OCI-LY1 (cell line): ENCODE measurements around the gene TMED4.

Source experiments
- EZH2 ChIP-seq: fragments of 200-600 bp; sonication (generic), shearing (Covaris generic); IDR thresholded peaks from 2 replicates; pipeline ENCODE4 v1.8.0; 2017; ENCODE audit warnings: borderline replicate concordance, mixed run types, mild to moderate bottlenecking, antibody characterized with exemption, low read length, moderate library complexity, mixed read lengths
- TF ChIP-seq, protein P1 (sequence below): fragments of 200-600 bp; sonication (generic), shearing (Covaris generic); IDR thresholded peaks from 2 replicates; pipeline ENCODE4 v1.5.1; 2017; ENCODE audit warnings: mild to moderate bottlenecking, antibody characterized with exemption, low read length, moderate library complexity, mixed read lengths

DNA sequence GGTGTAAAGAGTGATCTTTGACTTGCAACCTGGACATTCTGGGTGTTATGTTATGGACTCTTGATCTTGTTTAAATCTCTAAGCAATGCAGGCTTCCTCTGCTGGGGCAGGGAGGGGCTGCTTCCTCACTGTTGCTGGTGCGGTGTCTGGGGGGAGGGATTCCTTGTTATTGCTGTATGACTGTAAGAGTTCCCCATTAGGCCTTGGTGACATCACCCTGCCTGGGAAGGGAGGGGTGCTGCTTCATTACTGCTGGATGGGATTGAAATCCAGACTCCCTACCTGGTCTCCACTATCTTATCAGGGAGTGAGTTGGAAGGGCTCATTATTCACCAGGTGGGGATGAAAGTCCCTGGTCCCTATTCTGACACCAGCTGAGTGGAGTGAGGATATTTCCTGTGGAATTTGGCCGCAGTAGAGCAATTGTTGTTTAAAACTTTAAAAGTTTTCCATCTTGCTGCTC lies 33.1 kb upstream of the TMED4 start:
- no peak for TF ChIP-seq EZH2
- TF ChIP-seq, protein P1, sequence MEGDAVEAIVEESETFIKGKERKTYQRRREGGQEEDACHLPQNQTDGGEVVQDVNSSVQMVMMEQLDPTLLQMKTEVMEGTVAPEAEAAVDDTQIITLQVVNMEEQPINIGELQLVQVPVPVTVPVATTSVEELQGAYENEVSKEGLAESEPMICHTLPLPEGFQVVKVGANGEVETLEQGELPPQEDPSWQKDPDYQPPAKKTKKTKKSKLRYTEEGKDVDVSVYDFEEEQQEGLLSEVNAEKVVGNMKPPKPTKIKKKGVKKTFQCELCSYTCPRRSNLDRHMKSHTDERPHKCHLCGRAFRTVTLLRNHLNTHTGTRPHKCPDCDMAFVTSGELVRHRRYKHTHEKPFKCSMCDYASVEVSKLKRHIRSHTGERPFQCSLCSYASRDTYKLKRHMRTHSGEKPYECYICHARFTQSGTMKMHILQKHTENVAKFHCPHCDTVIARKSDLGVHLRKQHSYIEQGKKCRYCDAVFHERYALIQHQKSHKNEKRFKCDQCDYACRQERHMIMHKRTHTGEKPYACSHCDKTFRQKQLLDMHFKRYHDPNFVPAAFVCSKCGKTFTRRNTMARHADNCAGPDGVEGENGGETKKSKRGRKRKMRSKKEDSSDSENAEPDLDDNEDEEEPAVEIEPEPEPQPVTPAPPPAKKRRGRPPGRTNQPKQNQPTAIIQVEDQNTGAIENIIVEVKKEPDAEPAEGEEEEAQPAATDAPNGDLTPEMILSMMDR: no peak
